ENCODE data around the gene FMN1.

Gene FMN1, protein sequence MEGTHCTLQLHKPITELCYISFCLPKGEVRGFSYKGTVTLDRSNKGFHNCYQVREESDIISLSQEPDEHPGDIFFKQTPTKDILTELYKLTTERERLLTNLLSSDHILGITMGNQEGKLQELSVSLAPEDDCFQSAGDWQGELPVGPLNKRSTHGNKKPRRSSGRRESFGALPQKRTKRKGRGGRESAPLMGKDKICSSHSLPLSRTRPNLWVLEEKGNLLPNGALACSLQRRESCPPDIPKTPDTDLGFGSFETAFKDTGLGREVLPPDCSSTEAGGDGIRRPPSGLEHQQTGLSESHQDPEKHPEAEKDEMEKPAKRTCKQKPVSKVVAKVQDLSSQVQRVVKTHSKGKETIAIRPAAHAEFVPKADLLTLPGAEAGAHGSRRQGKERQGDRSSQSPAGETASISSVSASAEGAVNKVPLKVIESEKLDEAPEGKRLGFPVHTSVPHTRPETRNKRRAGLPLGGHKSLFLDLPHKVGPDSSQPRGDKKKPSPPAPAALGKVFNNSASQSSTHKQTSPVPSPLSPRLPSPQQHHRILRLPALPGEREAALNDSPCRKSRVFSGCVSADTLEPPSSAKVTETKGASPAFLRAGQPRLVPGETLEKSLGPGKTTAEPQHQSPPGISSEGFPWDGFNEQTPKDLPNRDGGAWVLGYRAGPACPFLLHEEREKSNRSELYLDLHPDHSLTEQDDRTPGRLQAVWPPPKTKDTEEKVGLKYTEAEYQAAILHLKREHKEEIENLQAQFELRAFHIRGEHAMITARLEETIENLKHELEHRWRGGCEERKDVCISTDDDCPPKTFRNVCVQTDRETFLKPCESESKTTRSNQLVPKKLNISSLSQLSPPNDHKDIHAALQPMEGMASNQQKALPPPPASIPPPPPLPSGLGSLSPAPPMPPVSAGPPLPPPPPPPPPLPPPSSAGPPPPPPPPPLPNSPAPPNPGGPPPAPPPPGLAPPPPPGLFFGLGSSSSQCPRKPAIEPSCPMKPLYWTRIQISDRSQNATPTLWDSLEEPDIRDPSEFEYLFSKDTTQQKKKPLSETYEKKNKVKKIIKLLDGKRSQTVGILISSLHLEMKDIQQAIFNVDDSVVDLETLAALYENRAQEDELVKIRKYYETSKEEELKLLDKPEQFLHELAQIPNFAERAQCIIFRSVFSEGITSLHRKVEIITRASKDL (N-terminal part only)

GRCh38 chr15:33194704-33195670 lies at the start of gene FMN1:
Gene FMN1, minus strand, starts transcription at chr15:33194714. Its CDS starts 39,800 bp downstream, at chr15:33154914.
- Histone ChIP-seq H3K27ac (no peak within 1 kb of the TSS), H3K4me1 (no peaks in the 10 kb centered on the region), H3K4me2 (no peak within 1 kb of the TSS), H3K4me3 (no peak within 1 kb of the TSS), H3K36me3 (no peaks in the 10 kb centered on the region), H3K9me3 (peaks cover 4% of the 10 kb centered on the region; the same call in 1 of the 2 replicates), H4K20me1 (no peaks in the 10 kb centered on the region), H3K27me3 (no peaks in the 10 kb centered on the region), H3K9ac (no peak within 1 kb of the TSS)
- TF ChIP-seq Cebpa-rat (IDR thresholded peaks at IDR 0.05) = no peak

- H3K4me2 ChIP-seq = no peak overlapping the region
- no peak overlapping the region for H3K9ac ChIP-seq
- H3K27ac ChIP-seq = no peak overlapping the region
- H3K4me1 ChIP-seq = peaks cover 7% of the 10 kb centered on the region; the same call in 1 of the 2 replicates
- no peak overlapping the region for H3K4me3 ChIP-seq
- H3K36me3 ChIP-seq = no peaks in the 10 kb centered on the region
- H4K20me1 ChIP-seq = no peaks in the 10 kb centered on the region
- no peak for TF ChIP-seq Cebpa-rat (IDR thresholded peaks at IDR 0.05)
- H3K27me3 ChIP-seq = no peaks in the 10 kb centered on the region
- no peaks in the 10 kb centered on the region for H3K9me3 ChIP-seq
Measured at GRCh38 chr15:33243869-33244268, 49.4 kb upstream of the FMN1 start.

DNA sequence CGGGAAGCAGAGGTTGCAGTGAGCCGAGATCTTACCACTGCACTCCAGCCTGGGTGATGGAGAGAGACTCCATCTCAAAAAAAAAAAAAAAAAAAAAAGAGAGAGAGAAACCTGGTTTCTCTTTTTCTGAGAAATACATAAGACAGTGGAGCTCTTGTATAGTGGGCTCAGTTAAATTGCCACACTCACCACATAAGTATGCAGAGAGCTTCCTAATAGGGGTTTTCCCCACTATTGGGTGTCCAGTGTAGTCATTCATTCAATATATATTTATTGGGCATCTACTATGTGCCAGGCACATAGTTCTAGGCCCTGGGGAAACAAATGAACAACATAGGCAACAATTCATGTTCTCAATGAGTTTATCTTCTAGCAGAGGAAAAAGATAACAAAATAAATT lies 48.9 kb upstream of the FMN1 start:
- Histone ChIP-seq H3K4me1 (peaks cover 7% of the 10 kb centered on the region; the same call in 1 of the 2 replicates), H3K27ac (no peak overlapping the region), H3K9me3 (no peaks in the 10 kb centered on the region), H3K4me2 (no peak overlapping the region), H3K27me3 (no peaks in the 10 kb centered on the region), H4K20me1 (no peaks in the 10 kb centered on the region), H3K9ac (no peak overlapping the region), H3K36me3 (no peaks in the 10 kb centered on the region), H3K4me3 (no peak overlapping the region)
- TF ChIP-seq Cebpa-rat (IDR thresholded peaks at IDR 0.05) = no peak

DNA sequence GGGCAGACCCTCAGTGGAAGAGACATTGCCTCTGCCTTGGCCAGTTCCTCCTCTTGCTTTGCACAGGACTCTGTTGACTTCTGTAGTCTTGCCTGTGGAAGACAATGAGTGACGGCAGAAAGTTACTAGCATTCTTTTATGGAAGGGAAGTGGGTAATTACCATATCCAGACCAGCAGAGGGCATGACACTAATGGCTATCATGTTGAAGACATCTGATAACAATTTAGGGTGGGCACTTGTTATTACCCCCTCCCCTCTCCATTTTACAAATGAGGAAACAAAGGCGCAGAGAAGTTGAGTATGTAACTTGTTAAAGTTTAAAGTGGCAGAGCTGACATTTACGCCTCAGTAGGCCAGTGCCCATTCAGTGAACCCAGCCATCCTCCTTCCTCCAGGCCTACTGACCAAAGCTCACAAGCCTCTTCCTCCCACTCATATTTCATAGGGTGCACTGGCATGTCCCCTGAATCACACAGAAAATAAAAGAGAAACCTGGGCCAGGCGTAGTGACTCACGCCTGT lies 48.2 kb upstream of the FMN1 start:
- Histone ChIP-seq H3K27ac (no peak overlapping the region), H3K36me3 (no peaks in the 10 kb centered on the region), H3K4me1 (peaks cover 7% of the 10 kb centered on the region; the same call in 1 of the 2 replicates), H3K9ac (no peak overlapping the region), H3K27me3 (no peaks in the 10 kb centered on the region), H4K20me1 (no peaks in the 10 kb centered on the region), H3K9me3 (no peaks in the 10 kb centered on the region), H3K4me3 (no peak overlapping the region), H3K4me2 (no peak overlapping the region)
- TF ChIP-seq Cebpa-rat (IDR thresholded peaks at IDR 0.05) = no peak

- H3K9me3 ChIP-seq = no peaks in the 10 kb centered on the region
- no peak overlapping the region for H3K4me2 ChIP-seq
- H3K9ac ChIP-seq = no peak overlapping the region
- H3K36me3 ChIP-seq = no peaks in the 10 kb centered on the region
- peaks cover 7% of the 10 kb centered on the region; the same call in 1 of the 2 replicates for H3K4me1 ChIP-seq
- TF ChIP-seq Cebpa-rat (IDR thresholded peaks at IDR 0.05) = no peak
- H3K27ac ChIP-seq = no peak overlapping the region
- H4K20me1 ChIP-seq = no peaks in the 10 kb centered on the region
- no peaks in the 10 kb centered on the region for H3K27me3 ChIP-seq
- H3K4me3 ChIP-seq = no peak overlapping the region
Measured at GRCh38 chr15:33242165-33242564, 47.7 kb upstream of the FMN1 start.

DNA sequence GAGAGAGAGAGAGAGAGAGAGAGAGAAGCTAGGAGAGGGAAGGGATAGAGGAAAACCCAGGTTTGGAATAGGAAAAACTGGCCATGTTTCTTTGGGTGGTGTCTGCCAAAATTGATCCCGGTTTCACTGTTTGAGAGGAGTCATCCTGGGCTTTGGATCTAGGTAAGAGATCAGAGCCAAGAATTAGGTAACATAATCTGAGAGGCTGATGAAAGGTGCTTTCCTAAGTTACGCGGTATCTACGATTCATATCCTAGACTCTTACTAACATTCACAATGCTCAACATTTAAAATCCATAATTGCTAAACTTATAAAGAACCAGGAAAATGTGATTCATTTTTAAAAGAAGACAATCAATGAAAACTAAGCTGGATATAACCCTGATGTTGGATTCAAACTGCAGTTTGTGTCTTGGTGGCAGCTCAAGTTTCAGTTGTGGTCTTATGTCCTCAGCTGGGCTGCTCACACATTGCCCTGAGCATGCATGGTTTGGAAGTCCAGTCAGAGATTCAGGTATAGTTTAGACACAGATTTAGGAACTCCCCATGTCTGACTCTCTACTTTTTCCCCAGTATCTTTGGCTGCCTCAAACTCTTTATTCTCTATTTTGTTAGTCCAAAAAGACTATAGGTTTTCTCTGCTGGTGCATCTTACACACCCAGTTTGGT lies 42.5 kb upstream of the FMN1 start:
- no peak for TF ChIP-seq Cebpa-rat (IDR thresholded peaks at IDR 0.05)
- Histone ChIP-seq H3K4me3 (no peak overlapping the region), H3K36me3 (no peaks in the 10 kb centered on the region), H4K20me1 (no peaks in the 10 kb centered on the region), H3K4me2 (no peak overlapping the region), H3K9ac (no peak overlapping the region), H3K27ac (no peak overlapping the region), H3K4me1 (no peaks in the 10 kb centered on the region), H3K27me3 (no peaks in the 10 kb centered on the region), H3K9me3 (no peaks in the 10 kb centered on the region)

DNA sequence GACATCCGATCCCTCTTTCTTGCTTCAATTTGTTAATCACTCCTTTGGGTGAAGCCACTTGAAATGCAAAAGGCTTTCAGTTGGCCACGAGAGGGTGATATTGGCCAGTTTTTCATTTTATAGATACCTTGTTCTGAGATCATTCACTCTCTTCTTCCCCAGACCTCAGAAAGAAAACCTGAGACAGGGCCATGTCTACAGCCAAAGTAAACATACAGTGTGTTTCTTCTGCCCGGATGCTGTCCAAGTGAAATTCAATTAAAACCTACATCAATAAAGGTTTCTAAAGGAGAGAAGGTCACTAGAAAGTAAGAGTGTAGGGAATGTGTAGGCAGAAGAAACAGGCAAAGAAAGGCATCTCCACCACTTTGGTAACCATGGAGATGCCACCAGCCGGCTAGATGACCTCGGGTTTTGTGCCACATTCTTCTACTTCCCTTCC lies 39.5 kb upstream of the FMN1 start:
- H3K4me1 ChIP-seq = no peaks in the 10 kb centered on the region
- TF ChIP-seq Cebpa-rat (IDR thresholded peaks at IDR 0.05) = no peak
- no peak overlapping the region for H3K9ac ChIP-seq
- H3K4me2 ChIP-seq = no peak overlapping the region
- H3K36me3 ChIP-seq = no peaks in the 10 kb centered on the region
- no peaks in the 10 kb centered on the region for H3K9me3 ChIP-seq
- no peak overlapping the region for H3K27ac ChIP-seq
- no peaks in the 10 kb centered on the region for H4K20me1 ChIP-seq
- H3K4me3 ChIP-seq = no peak overlapping the region
- no peaks in the 10 kb centered on the region for H3K27me3 ChIP-seq

DNA sequence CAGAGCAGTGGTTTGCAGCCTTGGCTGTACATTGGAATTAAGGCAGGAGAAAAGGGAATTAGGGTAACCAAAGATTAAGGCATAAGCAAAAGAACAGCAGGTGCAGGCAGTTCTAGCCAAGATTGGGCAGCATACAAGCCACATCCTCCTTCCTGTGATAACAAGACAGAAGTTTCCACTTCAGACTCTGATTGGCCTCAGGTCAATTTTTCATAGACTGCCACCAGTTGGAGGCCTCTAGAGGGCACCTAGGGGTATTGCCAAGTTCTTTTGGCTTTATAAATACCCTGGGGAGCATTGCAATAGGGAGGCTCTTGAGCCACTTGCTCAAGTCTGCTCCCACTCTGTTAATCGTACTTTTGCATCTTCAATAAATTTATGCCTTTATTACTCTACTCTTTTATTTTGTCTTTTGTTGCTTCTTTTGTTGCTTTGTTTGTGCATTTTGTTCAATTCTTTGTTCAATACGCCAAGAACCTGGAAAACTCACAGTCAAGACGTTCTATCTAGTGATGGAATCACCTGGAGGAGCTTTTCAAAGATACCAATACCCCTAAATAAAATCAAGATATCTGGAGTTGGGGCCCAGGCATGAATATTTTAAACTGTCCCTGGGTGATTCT lies 32.2 kb upstream of the FMN1 start:
- no peak overlapping the region for H3K27ac ChIP-seq
- H3K9me3 ChIP-seq = no peaks in the 10 kb centered on the region
- H3K27me3 ChIP-seq = no peaks in the 10 kb centered on the region
- TF ChIP-seq Cebpa-rat (IDR thresholded peaks at IDR 0.05) = no peak
- H3K9ac ChIP-seq = no peak overlapping the region
- no peaks in the 10 kb centered on the region for H4K20me1 ChIP-seq
- H3K4me1 ChIP-seq = peaks cover 21% of the 10 kb centered on the region
- H3K4me3 ChIP-seq = no peak overlapping the region
- H3K4me2 ChIP-seq = peak overlapping the region; percentile 35
- H3K36me3 ChIP-seq = no peaks in the 10 kb centered on the region

All from BLaER1 (cell line).